Measurements from ENCODE around the gene KIF5C. TPM values are rescaled to one million over a fixed set of nuclear protein-coding genes. Genes with fewer than 3 reads are reported as not detected.
"Not testable (repeated sequence)": the region's sequence is repeated elsewhere in the genome, so short reads cannot be mapped to it uniquely, and the experiment has no call there.

KIF5C gene
- total RNA-seq, 2 donors from 2014 or later = 1.6 to 3.4 TPM

DNA sequence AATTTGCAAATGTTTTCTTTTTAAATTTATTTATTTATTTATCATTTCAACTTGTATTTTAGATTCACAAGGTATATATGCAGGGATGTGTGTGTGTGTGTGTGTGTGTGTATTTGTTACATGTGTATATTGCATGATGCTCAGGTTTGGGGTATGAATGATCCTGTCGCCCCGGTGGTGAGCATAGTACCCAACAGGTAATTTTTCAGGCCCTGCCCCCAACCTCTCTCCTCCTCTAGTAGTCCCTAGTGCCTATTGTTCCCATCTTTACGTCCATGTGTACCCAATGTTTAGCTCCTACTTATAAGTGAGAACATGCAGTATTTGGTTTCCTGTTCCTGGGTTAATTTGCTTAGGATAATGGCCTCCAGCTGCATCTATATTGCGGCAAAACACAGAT is 33.0 kb upstream of the KIF5C start:
- Histone ChIP-seq H3K4me3 (no peak overlapping the region), H3K4me1 (no peaks in the 10 kb centered on the region), H3K27ac (no peak overlapping the region), H3K36me3 (no peaks in the 10 kb centered on the region), H3K27me3 (no peaks in the 10 kb centered on the region), H3K9ac (ENCODE audit: low read depth in 2 of 2, low read length in 2 of 2) (no peak overlapping the region), H3K9me3 (no peaks in the 10 kb centered on the region)
- TF ChIP-seq, protein P1, sequence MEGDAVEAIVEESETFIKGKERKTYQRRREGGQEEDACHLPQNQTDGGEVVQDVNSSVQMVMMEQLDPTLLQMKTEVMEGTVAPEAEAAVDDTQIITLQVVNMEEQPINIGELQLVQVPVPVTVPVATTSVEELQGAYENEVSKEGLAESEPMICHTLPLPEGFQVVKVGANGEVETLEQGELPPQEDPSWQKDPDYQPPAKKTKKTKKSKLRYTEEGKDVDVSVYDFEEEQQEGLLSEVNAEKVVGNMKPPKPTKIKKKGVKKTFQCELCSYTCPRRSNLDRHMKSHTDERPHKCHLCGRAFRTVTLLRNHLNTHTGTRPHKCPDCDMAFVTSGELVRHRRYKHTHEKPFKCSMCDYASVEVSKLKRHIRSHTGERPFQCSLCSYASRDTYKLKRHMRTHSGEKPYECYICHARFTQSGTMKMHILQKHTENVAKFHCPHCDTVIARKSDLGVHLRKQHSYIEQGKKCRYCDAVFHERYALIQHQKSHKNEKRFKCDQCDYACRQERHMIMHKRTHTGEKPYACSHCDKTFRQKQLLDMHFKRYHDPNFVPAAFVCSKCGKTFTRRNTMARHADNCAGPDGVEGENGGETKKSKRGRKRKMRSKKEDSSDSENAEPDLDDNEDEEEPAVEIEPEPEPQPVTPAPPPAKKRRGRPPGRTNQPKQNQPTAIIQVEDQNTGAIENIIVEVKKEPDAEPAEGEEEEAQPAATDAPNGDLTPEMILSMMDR (IDR thresholded peaks at IDR 0.05) = no peak
- no peak for DNase-seq
- intact Hi-C loops (cut with DNase I) = no loop called here

DNA sequence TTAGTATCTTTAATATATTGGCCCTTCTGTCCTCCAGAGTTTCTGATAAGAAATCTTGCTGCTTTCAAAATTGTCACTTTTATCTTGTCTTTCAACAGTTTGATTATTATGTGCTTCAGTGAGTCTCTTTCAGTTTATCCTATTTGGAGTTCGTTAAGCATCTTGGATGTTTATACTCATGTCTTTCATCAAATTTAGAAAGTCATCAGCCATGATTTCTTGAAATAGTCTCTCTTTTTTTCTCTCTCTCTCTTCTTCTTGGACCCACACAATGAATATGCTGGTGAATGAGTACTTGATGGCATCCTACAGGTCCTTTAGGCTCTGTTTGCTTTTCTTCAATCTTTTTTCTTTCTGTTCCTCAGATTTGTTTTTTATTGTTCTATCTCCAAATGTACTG is 26.9 kb upstream of the KIF5C start:
- no peak for DNase-seq
- H3K27me3 ChIP-seq = no peaks in the 10 kb centered on the region
- TF ChIP-seq, protein P1 (IDR thresholded peaks at IDR 0.05) = no peak
- intact Hi-C loops (cut with DNase I) = no loop called here
- H3K27ac ChIP-seq = no peak overlapping the region
- H3K4me3 ChIP-seq = no peak overlapping the region
- no peaks in the 10 kb centered on the region for H3K36me3 ChIP-seq
- H3K9ac ChIP-seq (ENCODE audit: low read depth in 2 of 2, low read length in 2 of 2) = no peak overlapping the region
- H3K4me1 ChIP-seq = no peaks in the 10 kb centered on the region
- H3K9me3 ChIP-seq = no peaks in the 10 kb centered on the region

DNA sequence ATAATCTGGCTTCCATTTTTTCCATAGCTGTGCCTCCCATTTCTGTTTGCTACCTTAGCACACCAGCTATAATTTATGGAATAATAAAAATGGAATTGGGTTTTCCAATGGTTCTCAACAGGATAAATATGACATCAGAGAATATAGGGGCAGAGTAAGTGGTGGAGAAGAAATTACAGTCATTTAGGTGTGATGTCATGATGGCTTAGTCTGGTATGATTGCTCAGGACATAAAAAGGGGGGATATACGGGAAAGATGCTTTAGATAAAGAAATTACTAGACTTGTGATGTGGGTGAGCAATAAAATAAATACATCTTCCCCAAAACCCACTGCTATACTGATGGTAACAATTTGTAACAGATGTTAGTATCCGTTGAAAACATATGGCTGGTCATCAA is 21.6 kb upstream of the KIF5C start:
- Histone ChIP-seq H3K27me3 (no peaks in the 10 kb centered on the region), H3K9ac (ENCODE audit: low read depth in 2 of 2, low read length in 2 of 2) (no peak overlapping the region), H3K4me1 (no peaks in the 10 kb centered on the region), H3K27ac (no peak overlapping the region), H3K4me3 (no peak overlapping the region), H3K36me3 (no peaks in the 10 kb centered on the region), H3K9me3 (no peaks in the 10 kb centered on the region)
- TF ChIP-seq, protein P1 (IDR thresholded peaks at IDR 0.05) = no peak
- DNase-seq = no peak
- intact Hi-C loops (cut with DNase I) = no loop called here

DNA sequence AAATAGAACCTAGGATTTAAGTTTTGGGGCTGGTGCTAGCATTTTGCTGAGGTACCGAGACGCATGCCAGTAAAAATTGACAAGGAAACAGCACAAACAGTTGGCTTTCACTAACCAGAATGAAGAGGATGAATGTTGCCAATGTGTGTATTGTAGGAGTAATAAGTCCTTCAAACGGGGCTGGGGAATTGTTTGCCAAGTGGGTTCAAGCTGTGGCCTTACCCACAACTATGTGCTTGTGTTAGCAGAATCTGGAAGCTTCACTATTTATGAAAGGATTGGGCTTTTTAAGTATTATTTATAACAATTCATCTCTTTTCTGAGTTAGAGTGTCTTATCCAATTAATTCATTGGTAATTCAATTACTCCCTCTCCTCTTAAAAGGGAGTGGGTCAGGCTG is 15.0 kb upstream of the KIF5C start:
- Histone ChIP-seq H3K27me3 (no peaks in the 10 kb centered on the region), H3K36me3 (no peaks in the 10 kb centered on the region), H3K4me3 (no peak overlapping the region), H3K9me3 (no peaks in the 10 kb centered on the region), H3K4me1 (no peaks in the 10 kb centered on the region), H3K27ac (no peak overlapping the region), H3K9ac (ENCODE audit: low read depth in 2 of 2, low read length in 2 of 2) (no peak overlapping the region)
- DNase-seq = no peak
- intact Hi-C loops (cut with DNase I) = no loop called here
- TF ChIP-seq, protein P1 (IDR thresholded peaks at IDR 0.05) = no peak

DNA sequence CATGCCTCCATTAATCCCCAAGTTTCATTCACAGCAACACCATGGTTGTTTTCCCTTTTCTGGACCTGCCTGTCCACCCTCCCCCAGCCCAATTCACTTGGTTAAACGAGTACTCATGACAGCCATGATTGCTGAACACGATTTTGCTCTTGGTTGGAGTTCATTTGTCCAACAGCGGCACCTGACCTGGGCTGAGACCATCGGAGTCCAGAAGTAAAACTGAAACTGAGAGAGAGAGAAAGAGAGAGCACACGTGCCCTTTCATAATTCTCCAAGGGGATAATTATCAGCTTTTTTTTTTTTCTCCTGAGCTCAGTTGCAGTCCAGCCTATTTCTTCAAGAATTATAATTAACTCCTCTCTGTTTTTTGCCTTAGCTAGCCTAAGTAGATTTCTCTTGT is 13.7 kb upstream of the KIF5C start:
- H3K4me1 ChIP-seq = no peaks in the 10 kb centered on the region
- H3K36me3 ChIP-seq = no peaks in the 10 kb centered on the region
- intact Hi-C loops (cut with DNase I) = no loop called here
- no peaks in the 10 kb centered on the region for H3K27me3 ChIP-seq
- TF ChIP-seq, protein P1 (IDR thresholded peaks at IDR 0.05) = no peak
- no peak overlapping the region for H3K4me3 ChIP-seq
- H3K27ac ChIP-seq = no peak overlapping the region
- no peak for DNase-seq
- no peak overlapping the region for H3K9ac ChIP-seq (ENCODE audit: low read depth in 2 of 2, low read length in 2 of 2)
- no peaks in the 10 kb centered on the region for H3K9me3 ChIP-seq

DNA sequence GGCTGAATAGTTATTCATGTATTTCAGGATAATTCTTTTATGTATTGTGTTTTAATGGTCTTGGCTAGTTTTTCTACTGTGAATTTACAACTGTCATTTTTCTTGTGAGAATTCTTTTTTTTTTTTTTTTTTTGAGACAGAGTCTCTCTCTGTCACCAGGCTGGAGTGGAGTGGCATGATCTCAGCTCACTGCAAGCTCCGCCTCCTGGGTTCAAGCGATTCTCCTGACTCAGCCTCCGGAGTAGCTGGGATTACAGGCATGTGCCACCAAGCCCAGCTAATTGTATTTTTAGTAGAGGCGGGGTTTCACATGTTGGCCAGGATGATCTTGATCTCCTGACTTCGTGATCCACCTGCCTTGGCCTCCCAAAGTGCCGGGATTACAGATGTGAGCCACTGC is 12.5 kb upstream of the KIF5C start:
- intact Hi-C loops (cut with DNase I); H3K27me3 ChIP-seq; H3K4me3 ChIP-seq; H3K4me1 ChIP-seq; H3K36me3 ChIP-seq; H3K27ac ChIP-seq; H3K9me3 ChIP-seq; DNase-seq; H3K9ac ChIP-seq (ENCODE audit: low read depth in 2 of 2, low read length in 2 of 2): not testable (repeated sequence)

All from colonic mucosa (tissue), 4 donors.